Activated B cell treated with CpG ODN at 0.5 μM for 24 hours (primary cell): ENCODE data around the gene HAGH. TPM values are rescaled to one million over a fixed set of nuclear protein-coding genes. Genes with fewer than 3 reads are reported as not detected.

Experiments used
- ATAC-seq: fragments of 200-7000 bp; cut with Tn5 transposase; one replicate; pipeline ENCODE4 v1.10.0; 2021; ENCODE audit warnings: low read depth, mild to moderate bottlenecking, moderate library complexity
- CTCF ChIA-PET: fragments of 350-600 bp; sonication (Branson Sonifier 250); formaldehyde crosslinking; loops from one replicate; lab custom pipeline; 2021; ENCODE audit warnings: antibody characterized with exemption; lab: Charles Lee
- POLR2A ChIA-PET: fragments of 350-600 bp; sonication (Branson Sonifier 250); formaldehyde crosslinking; loops from one replicate; lab custom pipeline; 2021; ENCODE audit warnings: antibody characterized with exemption; lab: Charles Lee
- DNase-seq: peaks from one replicate; pipeline ENCODE4 v3.0.0; 2022
- H3K27ac Mint-ChIP-seq: one replicate; pipeline ENCODE4 v1.8.0; 2020; ENCODE audit warnings: mixed read lengths
- H3K27me3 Mint-ChIP-seq: one replicate; pipeline ENCODE4 v1.8.0; 2021; ENCODE audit warnings: mixed read lengths
- H3K36me3 Mint-ChIP-seq: one replicate; pipeline ENCODE4 v1.8.0; 2021; ENCODE audit warnings: low read depth, mixed read lengths
- H3K4me1 Mint-ChIP-seq: one replicate; pipeline ENCODE4 v1.8.0; 2021; ENCODE audit warnings: mixed read lengths
- H3K4me3 Mint-ChIP-seq: one replicate; pipeline ENCODE4 v1.8.0; 2020; ENCODE audit warnings: mild to moderate bottlenecking, mixed read lengths
- H3K9me3 Mint-ChIP-seq: one replicate; pipeline ENCODE4 v1.8.0; 2020; ENCODE audit warnings: mixed read lengths
- intact Hi-C: fragments of 100-400 bp; cut with micrococcal nuclease; formaldehyde crosslinking; loops from one replicate; pipeline ENCODE4 v1.15.1; 2024
- total RNA-seq: library from RNA; stranded (reverse); gene quantifications from 2 replicates; pipeline ENCODE4 v1.2.3, GENCODE V29; 2022
- TF ChIP-seq, protein P1 (sequence below): fragments of 200-600 bp; IDR thresholded peaks from one replicate; pipeline ENCODE4 v1.8.0; 2022; ENCODE audit warnings: antibody characterized with exemption, mild to moderate bottlenecking

The HAGH gene
- total RNA-seq, 1 donor from 2014 or later, result 19.5 TPM

- ChIA-PET POLR2A (interaction anchor here (0.9 kb wide), 2 partner anchors 9 to 185 kb away, joined by 3 to 5 read pairs; partner anchors contain the start of gene RPS2), CTCF (no interaction called here)
- Mint-ChIP-seq H3K36me3 (peaks cover 10% of the 10 kb centered on the region), H3K4me3 (no peak overlapping the region), H3K4me1 (peaks cover 24% of the 10 kb centered on the region), H3K27ac (peak overlapping the region; percentile 41), H3K9me3 (no peaks in the 10 kb centered on the region), H3K27me3 (no peaks in the 10 kb centered on the region)
- intact Hi-C loops, result no loop called here
- DNase-seq (no peak), ATAC-seq (no peak)
- TF ChIP-seq, protein P1, sequence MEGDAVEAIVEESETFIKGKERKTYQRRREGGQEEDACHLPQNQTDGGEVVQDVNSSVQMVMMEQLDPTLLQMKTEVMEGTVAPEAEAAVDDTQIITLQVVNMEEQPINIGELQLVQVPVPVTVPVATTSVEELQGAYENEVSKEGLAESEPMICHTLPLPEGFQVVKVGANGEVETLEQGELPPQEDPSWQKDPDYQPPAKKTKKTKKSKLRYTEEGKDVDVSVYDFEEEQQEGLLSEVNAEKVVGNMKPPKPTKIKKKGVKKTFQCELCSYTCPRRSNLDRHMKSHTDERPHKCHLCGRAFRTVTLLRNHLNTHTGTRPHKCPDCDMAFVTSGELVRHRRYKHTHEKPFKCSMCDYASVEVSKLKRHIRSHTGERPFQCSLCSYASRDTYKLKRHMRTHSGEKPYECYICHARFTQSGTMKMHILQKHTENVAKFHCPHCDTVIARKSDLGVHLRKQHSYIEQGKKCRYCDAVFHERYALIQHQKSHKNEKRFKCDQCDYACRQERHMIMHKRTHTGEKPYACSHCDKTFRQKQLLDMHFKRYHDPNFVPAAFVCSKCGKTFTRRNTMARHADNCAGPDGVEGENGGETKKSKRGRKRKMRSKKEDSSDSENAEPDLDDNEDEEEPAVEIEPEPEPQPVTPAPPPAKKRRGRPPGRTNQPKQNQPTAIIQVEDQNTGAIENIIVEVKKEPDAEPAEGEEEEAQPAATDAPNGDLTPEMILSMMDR, result no peak
Observed at GRCh38 chr16:1779234-1779701, 47.4 kb downstream of the HAGH start.

DNA sequence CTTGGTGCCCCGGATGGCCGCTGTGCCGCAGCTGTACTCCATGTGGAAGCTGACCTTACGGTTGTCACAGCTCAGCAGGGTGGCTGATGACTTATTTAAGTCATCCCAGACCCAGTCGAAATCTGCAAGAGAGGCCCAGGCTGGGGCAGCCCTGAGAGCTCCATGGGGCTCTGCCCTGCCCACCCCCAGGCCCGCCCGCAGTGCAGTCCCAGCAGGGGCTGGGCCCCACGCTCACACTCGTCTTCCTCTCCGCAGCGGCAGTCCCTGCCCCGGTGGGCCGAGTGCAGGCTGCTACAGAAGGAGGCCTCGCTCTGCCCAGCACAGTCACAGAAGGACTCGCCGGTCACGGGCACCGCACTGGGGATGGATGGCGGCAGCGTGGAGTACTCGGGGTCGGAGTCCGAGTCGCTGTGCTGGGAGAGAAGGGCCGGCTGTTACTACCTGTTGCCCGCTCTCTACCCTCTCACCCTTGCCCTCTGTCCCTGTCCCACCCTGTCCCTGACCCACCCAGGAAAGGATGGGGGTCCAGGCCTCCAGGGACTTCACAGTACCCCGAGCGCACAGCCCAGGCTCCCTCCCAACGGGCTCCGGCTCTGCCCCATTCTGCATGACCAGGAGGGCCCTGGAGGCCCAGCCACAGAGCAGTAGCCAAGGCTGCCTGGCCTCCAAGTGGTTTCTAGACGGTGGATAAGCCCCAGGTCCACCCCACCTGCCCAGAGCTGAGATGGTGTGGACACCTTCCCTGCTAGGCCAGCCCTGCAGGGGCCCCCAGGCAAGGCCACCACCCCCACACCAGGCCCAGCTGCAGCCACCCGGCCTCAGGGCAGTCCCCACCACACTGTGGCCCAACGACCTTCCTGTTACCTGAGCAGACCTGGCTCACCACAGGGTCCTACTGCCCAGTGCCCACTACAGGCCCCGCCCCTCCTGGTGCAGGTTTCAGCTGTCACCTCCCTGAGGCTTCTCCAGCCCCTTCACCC, 48.1 kb downstream of the HAGH start:
- DNase-seq (no peak), ATAC-seq (no peak)
- H3K27me3 Mint-ChIP-seq, result no peaks in the 10 kb centered on the region
- ChIA-PET CTCF (no interaction called here), POLR2A (interaction anchor here (0.9 kb wide), 2 partner anchors 9 to 186 kb away, joined by 3 to 5 read pairs; partner anchors contain the start of gene RPS2)
- peaks cover 10% of the 10 kb centered on the region for H3K36me3 Mint-ChIP-seq
- peak overlapping the region; percentile 41 for H3K27ac Mint-ChIP-seq
- H3K4me1 Mint-ChIP-seq, result peaks cover 23% of the 10 kb centered on the region
- H3K9me3 Mint-ChIP-seq, result no peaks in the 10 kb centered on the region
- TF ChIP-seq, protein P1, result no peak
- H3K4me3 Mint-ChIP-seq, result no peak overlapping the region
- intact Hi-C loops, result no loop called here

DNA sequence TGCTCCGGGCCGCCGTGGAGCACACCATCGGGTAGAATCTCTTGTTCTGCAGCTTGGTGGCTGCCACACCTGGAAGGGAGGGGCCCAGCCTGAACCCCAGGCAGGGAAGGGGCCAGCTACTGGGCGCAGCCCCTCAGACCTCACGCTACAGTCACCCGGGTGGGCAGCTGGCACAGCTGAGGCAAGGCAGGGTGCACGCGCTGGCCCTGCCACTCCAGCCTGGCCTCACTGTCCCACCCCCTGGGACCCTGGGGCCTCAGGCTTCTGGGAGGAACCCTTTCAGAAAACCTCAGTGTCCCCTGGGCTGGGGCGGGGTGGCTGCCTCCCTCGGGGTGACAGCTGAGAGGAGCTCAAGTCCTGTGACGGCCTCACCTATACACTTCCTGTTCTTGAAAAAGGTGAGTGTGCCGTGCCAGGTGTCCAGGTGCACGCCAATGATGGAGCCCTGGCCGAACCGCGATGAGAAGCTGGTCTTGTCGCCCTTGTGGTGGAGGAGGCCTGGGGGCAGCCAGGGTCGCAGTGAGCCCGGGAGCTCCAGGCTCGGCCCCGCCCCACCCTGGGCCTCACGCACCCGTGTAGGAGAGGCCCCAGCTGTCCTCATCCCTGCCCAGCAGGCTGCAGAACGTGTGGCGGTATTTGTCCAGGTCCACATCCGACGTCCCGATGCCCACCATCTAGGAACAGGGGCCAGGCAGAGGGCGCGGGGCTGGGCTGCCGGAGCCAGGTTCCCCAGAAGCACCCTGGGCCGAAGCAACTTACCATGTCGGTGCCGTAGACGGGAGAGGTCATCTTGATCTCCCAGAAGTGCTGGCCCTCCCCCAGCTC, 49.0 kb downstream of the HAGH start:
- ChIA-PET POLR2A (no interaction called here), CTCF (interaction anchor here (0.5 kb wide), 1 partner anchor 176 kb away, joined by 3 read pairs; no protein-coding TSS in a partner anchor)
- TF ChIP-seq, protein P1, result no peak
- Mint-ChIP-seq H3K36me3 (peaks cover 13% of the 10 kb centered on the region), H3K27ac (no peak overlapping the region), H3K9me3 (no peaks in the 10 kb centered on the region), H3K4me1 (peaks cover 17% of the 10 kb centered on the region), H3K4me3 (no peak overlapping the region), H3K27me3 (no peaks in the 10 kb centered on the region)
- intact Hi-C loops, result no loop called here
- ATAC-seq (no peak), DNase-seq (no peak)

GRCh38 chr16:1776991-1777374, 49.6 kb downstream of the HAGH start:
- Mint-ChIP-seq H3K36me3 (peaks cover 17% of the 10 kb centered on the region), H3K4me1 (peaks cover 20% of the 10 kb centered on the region), H3K4me3 (no peak overlapping the region), H3K27me3 (no peaks in the 10 kb centered on the region), H3K27ac (no peak overlapping the region), H3K9me3 (no peaks in the 10 kb centered on the region)
- DNase-seq, result no peak
- ChIA-PET POLR2A (no interaction called here), CTCF (no interaction called here)
- no peak for ATAC-seq
- TF ChIP-seq, protein P1, result no peak
- intact Hi-C loops, result no loop called here

DNA sequence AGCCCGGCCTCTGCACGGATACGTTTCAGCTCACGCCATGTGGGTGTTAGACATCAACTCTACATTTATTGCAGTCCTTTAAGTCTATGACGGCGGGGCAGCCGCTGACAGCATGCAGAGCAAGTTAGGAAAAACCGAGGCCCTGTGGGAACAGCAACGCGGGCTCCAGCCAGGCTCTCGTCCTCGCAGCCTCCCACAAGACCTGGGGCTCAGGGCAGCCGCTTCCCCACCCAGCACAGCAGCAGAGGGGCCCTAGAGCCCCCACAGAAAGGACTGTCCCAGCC, 50.0 kb downstream of the HAGH start:
- Mint-ChIP-seq H3K27me3 (no peaks in the 10 kb centered on the region), H3K4me3 (no peak overlapping the region), H3K27ac (no peak overlapping the region), H3K9me3 (no peaks in the 10 kb centered on the region), H3K36me3 (peaks cover 19% of the 10 kb centered on the region), H3K4me1 (peaks cover 20% of the 10 kb centered on the region)
- ChIA-PET CTCF (no interaction called here), POLR2A (no interaction called here)
- intact Hi-C loops, result no loop called here
- TF ChIP-seq, protein P1, result no peak
- ATAC-seq, result no peak
- no peak for DNase-seq
